ENCODE data around the gene GDI1.

GRCh38 chrX:154433605-154434004 lies 3.3 kb upstream of the GDI1 start:
- TF ChIP-seq CTCF (IDR thresholded peaks at IDR 0.05) (no peak), EP300 (IDR thresholded peaks at IDR 0.05) (no peak)

All from gastroesophageal sphincter (tissue), 3 donors.